ENCODE data around the gene CCDC172.

CCDC172 gene

GRCh38 chr10:116329153-116329552 is 4.9 kb downstream of the CCDC172 start:
- H3K4me3 ChIP-seq (ENCODE audit: low read length in 2 of 2) = no peak overlapping the region

DNA sequence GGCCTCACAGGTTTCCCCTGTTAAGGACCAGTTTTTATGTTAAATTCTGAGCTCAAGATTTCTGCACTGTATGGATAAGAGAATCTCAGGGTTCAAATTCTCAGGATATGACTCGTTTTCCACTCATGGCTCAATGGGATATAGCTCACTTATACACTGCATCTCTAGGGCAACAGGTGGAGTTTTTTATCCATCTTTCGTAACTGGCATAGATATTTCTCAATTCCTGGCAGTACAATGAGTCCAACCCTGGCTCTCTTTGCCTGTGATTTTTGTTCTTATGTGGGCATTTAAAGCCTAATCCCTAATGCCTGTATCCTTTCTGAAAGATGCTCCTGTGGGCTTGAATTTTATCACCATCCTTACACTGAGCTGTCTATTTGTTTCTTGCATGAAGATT is 7.6 kb downstream of the CCDC172 start:
- Histone ChIP-seq H3K27me3 (ENCODE audit: control insufficient read depth in 2 of 2, insufficient read depth in 2 of 2, low read length in 2 of 2) (no peaks in the 10 kb centered on the region), H3K9ac (ENCODE audit: low read depth in 1 of 2, low read length in 2 of 2) (no peak overlapping the region), H3K36me3 (ENCODE audit: control insufficient read depth in 2 of 2, insufficient read depth in 2 of 2, low read length in 2 of 2) (no peaks in the 10 kb centered on the region), H3K9me3 (ENCODE audit: control insufficient read depth in 2 of 2, low read length in 2 of 2) (no peaks in the 10 kb centered on the region), H3K4me1 (ENCODE audit: control insufficient read depth in 2 of 2, insufficient read depth in 2 of 2, low read length in 2 of 2) (no peaks in the 10 kb centered on the region), H3K4me3 (ENCODE audit: low read length in 2 of 2) (no peak overlapping the region), H3K27ac (ENCODE audit: low read depth in 2 of 2, low read length in 2 of 2) (no peak overlapping the region)

More at GRCh38 chr10:116329153-116329552, 4.9 kb downstream of the CCDC172 start:
- Histone ChIP-seq H3K27ac (ENCODE audit: low read depth in 2 of 2, low read length in 2 of 2) (no peak overlapping the region), H3K36me3 (ENCODE audit: control insufficient read depth in 2 of 2, insufficient read depth in 2 of 2, low read length in 2 of 2) (no peaks in the 10 kb centered on the region), H3K9ac (ENCODE audit: low read depth in 1 of 2, low read length in 2 of 2) (no peak overlapping the region), H3K9me3 (ENCODE audit: control insufficient read depth in 2 of 2, low read length in 2 of 2) (no peaks in the 10 kb centered on the region), H3K27me3 (ENCODE audit: control insufficient read depth in 2 of 2, insufficient read depth in 2 of 2, low read length in 2 of 2) (no peaks in the 10 kb centered on the region), H3K4me1 (ENCODE audit: control insufficient read depth in 2 of 2, insufficient read depth in 2 of 2, low read length in 2 of 2) (no peaks in the 10 kb centered on the region)

- no peaks in the 10 kb centered on the region for H3K9me3 ChIP-seq (ENCODE audit: control insufficient read depth in 2 of 2, low read length in 2 of 2)
- no peaks in the 10 kb centered on the region for H3K4me1 ChIP-seq (ENCODE audit: control insufficient read depth in 2 of 2, insufficient read depth in 2 of 2, low read length in 2 of 2)
- no peak overlapping the region for H3K27ac ChIP-seq (ENCODE audit: low read depth in 2 of 2, low read length in 2 of 2)
- no peak overlapping the region for H3K4me3 ChIP-seq (ENCODE audit: low read length in 2 of 2)
- no peak overlapping the region for H3K9ac ChIP-seq (ENCODE audit: low read depth in 1 of 2, low read length in 2 of 2)
- H3K36me3 ChIP-seq (ENCODE audit: control insufficient read depth in 2 of 2, insufficient read depth in 2 of 2, low read length in 2 of 2) = no peaks in the 10 kb centered on the region
- no peaks in the 10 kb centered on the region for H3K27me3 ChIP-seq (ENCODE audit: control insufficient read depth in 2 of 2, insufficient read depth in 2 of 2, low read length in 2 of 2)
Measured at GRCh38 chr10:116336866-116337265, 12.6 kb downstream of the CCDC172 start.

DNA sequence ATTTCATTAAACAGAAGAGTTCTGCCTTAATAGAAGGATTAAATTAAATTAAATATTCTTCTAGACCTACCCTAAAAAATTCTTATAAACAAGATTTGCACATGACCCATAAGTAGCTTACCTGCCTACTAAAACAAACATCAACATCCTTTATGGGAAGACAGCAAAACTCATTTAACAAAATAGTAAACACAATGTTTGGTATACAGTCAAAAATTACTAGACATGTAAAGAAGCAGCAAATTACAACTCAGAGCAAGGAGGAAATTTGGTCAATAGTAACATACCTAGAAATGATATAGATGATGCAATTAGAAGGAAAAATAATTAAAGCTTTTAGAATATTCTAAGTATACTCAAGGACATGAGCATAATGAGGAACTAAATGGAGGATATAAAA is 27.9 kb downstream of the CCDC172 start:
- Histone ChIP-seq H3K27me3 (ENCODE audit: control insufficient read depth in 2 of 2, insufficient read depth in 2 of 2, low read length in 2 of 2) (no peaks in the 10 kb centered on the region), H3K27ac (ENCODE audit: low read depth in 2 of 2, low read length in 2 of 2) (no peak overlapping the region), H3K9ac (ENCODE audit: low read depth in 1 of 2, low read length in 2 of 2) (no peak overlapping the region), H3K36me3 (ENCODE audit: control insufficient read depth in 2 of 2, insufficient read depth in 2 of 2, low read length in 2 of 2) (no peaks in the 10 kb centered on the region), H3K4me3 (ENCODE audit: low read length in 2 of 2) (no peak overlapping the region), H3K4me1 (ENCODE audit: control insufficient read depth in 2 of 2, insufficient read depth in 2 of 2, low read length in 2 of 2) (no peaks in the 10 kb centered on the region), H3K9me3 (ENCODE audit: control insufficient read depth in 2 of 2, low read length in 2 of 2) (no peaks in the 10 kb centered on the region)

DNA sequence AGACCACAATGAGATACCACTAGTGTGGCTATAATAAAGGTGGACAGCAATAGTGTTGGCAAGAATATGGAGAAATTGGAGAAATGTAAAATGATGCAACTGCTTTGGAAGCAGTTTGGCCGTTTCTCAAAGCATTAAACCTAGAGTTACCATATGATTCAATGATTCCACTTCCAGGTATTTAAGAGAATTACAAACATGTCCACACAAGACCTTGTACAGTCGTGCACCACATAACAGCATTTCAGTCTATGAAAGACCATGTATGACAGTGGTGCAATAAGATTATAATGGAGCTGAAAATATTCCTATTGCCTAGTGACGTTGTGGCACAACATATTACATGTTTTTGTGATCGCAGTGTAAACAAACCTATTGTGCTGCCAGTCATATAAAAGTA is 29.6 kb downstream of the CCDC172 start:
- Histone ChIP-seq H3K27me3 (ENCODE audit: control insufficient read depth in 2 of 2, insufficient read depth in 2 of 2, low read length in 2 of 2) (no peaks in the 10 kb centered on the region), H3K9me3 (ENCODE audit: control insufficient read depth in 2 of 2, low read length in 2 of 2) (no peaks in the 10 kb centered on the region), H3K9ac (ENCODE audit: low read depth in 1 of 2, low read length in 2 of 2) (no peak overlapping the region), H3K36me3 (ENCODE audit: control insufficient read depth in 2 of 2, insufficient read depth in 2 of 2, low read length in 2 of 2) (no peaks in the 10 kb centered on the region), H3K4me3 (ENCODE audit: low read length in 2 of 2) (no peak overlapping the region), H3K27ac (ENCODE audit: low read depth in 2 of 2, low read length in 2 of 2) (no peak overlapping the region), H3K4me1 (ENCODE audit: control insufficient read depth in 2 of 2, insufficient read depth in 2 of 2, low read length in 2 of 2) (no peaks in the 10 kb centered on the region)

DNA sequence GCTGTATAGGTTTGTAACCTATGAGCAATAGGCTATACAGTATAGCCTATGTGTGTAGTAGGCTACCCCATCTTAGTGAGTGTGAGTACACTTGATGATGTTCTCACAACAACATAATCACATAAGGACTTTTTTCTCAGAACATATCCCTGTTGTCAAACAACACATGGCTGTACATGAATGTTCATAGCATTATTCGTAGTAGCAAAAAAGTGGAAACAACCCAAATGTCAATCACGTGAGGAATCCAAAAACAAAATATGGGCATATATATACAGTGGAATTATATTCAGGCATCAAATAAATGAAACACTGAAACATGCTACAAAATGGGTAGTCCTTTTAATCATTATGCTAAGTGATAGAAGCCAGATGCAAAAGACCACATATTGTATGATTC is 31.1 kb downstream of the CCDC172 start:
- no peak overlapping the region for H3K27ac ChIP-seq (ENCODE audit: low read depth in 2 of 2, low read length in 2 of 2)
- no peaks in the 10 kb centered on the region for H3K27me3 ChIP-seq (ENCODE audit: control insufficient read depth in 2 of 2, insufficient read depth in 2 of 2, low read length in 2 of 2)
- H3K9me3 ChIP-seq (ENCODE audit: control insufficient read depth in 2 of 2, low read length in 2 of 2) = no peaks in the 10 kb centered on the region
- H3K36me3 ChIP-seq (ENCODE audit: control insufficient read depth in 2 of 2, insufficient read depth in 2 of 2, low read length in 2 of 2) = no peaks in the 10 kb centered on the region
- H3K4me3 ChIP-seq (ENCODE audit: low read length in 2 of 2) = no peak overlapping the region
- no peaks in the 10 kb centered on the region for H3K4me1 ChIP-seq (ENCODE audit: control insufficient read depth in 2 of 2, insufficient read depth in 2 of 2, low read length in 2 of 2)
- H3K9ac ChIP-seq (ENCODE audit: low read depth in 1 of 2, low read length in 2 of 2) = no peak overlapping the region

DNA sequence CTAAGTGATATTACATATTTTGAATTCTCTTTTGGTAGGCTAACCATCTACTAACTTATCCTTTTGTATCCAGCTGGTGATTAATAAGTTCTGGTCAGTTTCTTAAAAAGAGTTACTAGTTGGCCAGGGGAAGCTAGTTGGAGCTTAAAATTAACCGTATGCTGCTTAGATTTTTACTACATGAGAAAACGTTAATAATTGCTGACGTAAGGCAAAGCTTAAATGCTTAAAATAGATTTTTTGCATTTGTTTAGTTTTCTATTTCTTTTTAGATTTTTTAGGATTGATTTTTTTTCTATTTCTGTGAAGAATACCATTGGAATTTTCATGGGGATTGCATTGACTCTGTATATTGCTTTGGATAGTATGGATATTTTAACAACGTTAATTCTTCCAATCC is 32.6 kb downstream of the CCDC172 start:
- Histone ChIP-seq H3K27me3 (ENCODE audit: control insufficient read depth in 2 of 2, insufficient read depth in 2 of 2, low read length in 2 of 2) (no peaks in the 10 kb centered on the region), H3K4me1 (ENCODE audit: control insufficient read depth in 2 of 2, insufficient read depth in 2 of 2, low read length in 2 of 2) (no peaks in the 10 kb centered on the region), H3K36me3 (ENCODE audit: control insufficient read depth in 2 of 2, insufficient read depth in 2 of 2, low read length in 2 of 2) (no peaks in the 10 kb centered on the region), H3K4me3 (ENCODE audit: low read length in 2 of 2) (no peak overlapping the region), H3K9me3 (ENCODE audit: control insufficient read depth in 2 of 2, low read length in 2 of 2) (no peaks in the 10 kb centered on the region), H3K9ac (ENCODE audit: low read depth in 1 of 2, low read length in 2 of 2) (no peak overlapping the region), H3K27ac (ENCODE audit: low read depth in 2 of 2, low read length in 2 of 2) (no peak overlapping the region)

DNA sequence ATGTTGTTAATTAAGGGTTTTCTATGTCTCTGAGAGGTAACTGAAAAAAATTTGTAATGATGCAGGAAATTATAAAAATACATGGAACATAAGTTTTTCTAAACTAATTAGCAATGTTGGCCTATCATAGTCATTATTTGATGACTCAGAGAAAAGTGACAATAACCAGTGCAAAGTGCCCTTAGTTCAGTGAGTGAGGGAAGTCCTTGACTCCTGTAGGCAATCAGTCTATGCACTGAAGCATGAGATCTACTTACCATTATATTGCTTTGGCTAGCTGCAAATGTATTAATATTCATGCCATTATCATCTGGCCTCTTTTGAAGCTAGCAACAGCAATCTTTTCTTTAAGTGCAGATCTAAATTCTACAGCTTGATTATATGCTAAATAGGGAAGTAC is 40.6 kb downstream of the CCDC172 start:
- H3K4me3 ChIP-seq (ENCODE audit: low read length in 2 of 2) = no peak overlapping the region
- H3K9me3 ChIP-seq (ENCODE audit: control insufficient read depth in 2 of 2, low read length in 2 of 2) = no peaks in the 10 kb centered on the region
- no peaks in the 10 kb centered on the region for H3K4me1 ChIP-seq (ENCODE audit: control insufficient read depth in 2 of 2, insufficient read depth in 2 of 2, low read length in 2 of 2)
- H3K27ac ChIP-seq (ENCODE audit: low read depth in 2 of 2, low read length in 2 of 2) = no peak overlapping the region
- no peaks in the 10 kb centered on the region for H3K36me3 ChIP-seq (ENCODE audit: control insufficient read depth in 2 of 2, insufficient read depth in 2 of 2, low read length in 2 of 2)
- no peak overlapping the region for H3K9ac ChIP-seq (ENCODE audit: low read depth in 1 of 2, low read length in 2 of 2)
- H3K27me3 ChIP-seq (ENCODE audit: control insufficient read depth in 2 of 2, insufficient read depth in 2 of 2, low read length in 2 of 2) = no peaks in the 10 kb centered on the region

DNA sequence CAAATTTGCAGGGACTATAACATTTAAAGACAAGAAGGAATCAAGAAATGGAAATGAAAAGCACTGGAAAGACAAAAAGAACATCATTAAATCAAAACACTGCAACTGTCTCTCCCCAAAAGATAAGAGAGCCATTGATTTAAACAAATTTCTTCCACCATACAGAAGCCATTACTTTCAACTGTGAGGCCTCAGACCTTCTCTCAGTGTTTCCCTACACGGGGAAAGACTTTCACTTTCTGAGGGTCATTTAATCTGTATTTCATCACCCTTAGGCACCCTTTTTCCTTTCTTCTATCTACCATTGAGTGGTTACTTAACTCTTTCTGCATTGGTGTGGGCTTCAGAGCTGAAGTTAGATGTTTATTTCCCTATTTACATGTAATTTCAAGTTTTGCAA is 47.5 kb downstream of the CCDC172 start:
- Histone ChIP-seq H3K4me1 (ENCODE audit: control insufficient read depth in 2 of 2, insufficient read depth in 2 of 2, low read length in 2 of 2) (no peaks in the 10 kb centered on the region), H3K4me3 (ENCODE audit: low read length in 2 of 2) (no peak overlapping the region), H3K9ac (ENCODE audit: low read depth in 1 of 2, low read length in 2 of 2) (no peak overlapping the region), H3K27ac (ENCODE audit: low read depth in 2 of 2, low read length in 2 of 2) (no peak overlapping the region), H3K27me3 (ENCODE audit: control insufficient read depth in 2 of 2, insufficient read depth in 2 of 2, low read length in 2 of 2) (no peaks in the 10 kb centered on the region), H3K36me3 (ENCODE audit: control insufficient read depth in 2 of 2, insufficient read depth in 2 of 2, low read length in 2 of 2) (no peaks in the 10 kb centered on the region), H3K9me3 (ENCODE audit: control insufficient read depth in 2 of 2, low read length in 2 of 2) (no peaks in the 10 kb centered on the region)

DNA sequence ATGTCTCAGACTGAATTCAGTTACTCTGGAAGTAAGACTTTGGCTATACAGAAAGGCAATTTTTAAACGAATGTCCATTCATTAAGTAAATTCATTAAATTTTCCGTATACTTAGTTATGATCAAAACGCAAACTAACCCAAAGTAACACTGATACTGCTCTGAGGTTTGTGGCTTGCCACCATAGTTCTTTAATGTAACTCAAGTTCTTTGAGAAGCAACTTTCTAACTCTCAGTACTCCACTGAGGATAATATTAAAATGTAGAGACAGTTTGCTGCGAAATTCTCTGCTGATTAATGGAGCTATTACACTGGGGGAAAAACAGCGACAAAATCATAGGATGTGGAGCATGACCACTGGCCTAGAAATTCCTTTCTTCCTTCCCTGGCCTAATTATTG is 58.0 kb downstream of the CCDC172 start:
- Histone ChIP-seq H3K27ac (ENCODE audit: low read depth in 2 of 2, low read length in 2 of 2) (no peak overlapping the region), H3K36me3 (ENCODE audit: control insufficient read depth in 2 of 2, insufficient read depth in 2 of 2, low read length in 2 of 2) (no peaks in the 10 kb centered on the region), H3K27me3 (ENCODE audit: control insufficient read depth in 2 of 2, insufficient read depth in 2 of 2, low read length in 2 of 2) (no peaks in the 10 kb centered on the region), H3K4me1 (ENCODE audit: control insufficient read depth in 2 of 2, insufficient read depth in 2 of 2, low read length in 2 of 2) (no peaks in the 10 kb centered on the region), H3K9ac (ENCODE audit: low read depth in 1 of 2, low read length in 2 of 2) (no peak overlapping the region), H3K9me3 (ENCODE audit: control insufficient read depth in 2 of 2, low read length in 2 of 2) (no peaks in the 10 kb centered on the region), H3K4me3 (ENCODE audit: low read length in 2 of 2) (no peak overlapping the region)

DNA sequence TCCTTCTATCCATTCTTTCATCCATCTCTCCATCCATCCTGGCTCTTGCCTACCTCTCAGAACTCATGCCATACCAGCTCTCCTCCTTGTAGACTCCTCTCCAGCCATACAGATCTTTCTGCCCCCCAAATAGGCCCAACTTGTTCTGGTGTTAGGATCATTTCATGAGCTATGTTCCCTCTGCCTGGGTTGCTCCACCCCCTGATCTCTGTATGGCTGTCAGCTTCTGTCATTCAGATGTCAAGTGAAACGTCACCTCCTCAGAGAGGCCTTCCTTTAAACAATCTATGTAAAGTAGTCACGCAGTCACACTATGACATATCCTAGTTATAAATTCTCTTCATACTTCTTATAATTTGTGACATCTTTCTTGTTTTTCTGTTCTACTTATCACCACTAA is 61.1 kb downstream of the CCDC172 start:
- Histone ChIP-seq H3K9ac (ENCODE audit: low read depth in 1 of 2, low read length in 2 of 2) (no peak overlapping the region), H3K27me3 (ENCODE audit: control insufficient read depth in 2 of 2, insufficient read depth in 2 of 2, low read length in 2 of 2) (no peaks in the 10 kb centered on the region), H3K36me3 (ENCODE audit: control insufficient read depth in 2 of 2, insufficient read depth in 2 of 2, low read length in 2 of 2) (no peaks in the 10 kb centered on the region), H3K9me3 (ENCODE audit: control insufficient read depth in 2 of 2, low read length in 2 of 2) (no peaks in the 10 kb centered on the region), H3K4me3 (ENCODE audit: low read length in 2 of 2) (no peak overlapping the region), H3K4me1 (ENCODE audit: control insufficient read depth in 2 of 2, insufficient read depth in 2 of 2, low read length in 2 of 2) (no peaks in the 10 kb centered on the region), H3K27ac (ENCODE audit: low read depth in 2 of 2, low read length in 2 of 2) (no peak overlapping the region)
